H54 (cell line): Measurements from ENCODE around the gene MACROD2.
A peak's percentile ranks its signal among the peaks of the same experiment; 100 is the strongest.

Source experiments
- DNase-seq: peaks from one replicate; pipeline ENCODE4 v3.0.0; 2011; ENCODE audit warnings: low spot score, mixed read lengths; ENCODE audit not compliant: insufficient read length
- FAIRE-seq: peaks from 3 replicates; lab custom pipeline; 2011; peaks lifted over from hg19 to GRCh38; lab: Jason Lieb, UNC
- POLR2A ChIP-seq: IDR thresholded peaks from 2 replicates; pipeline ENCODE4 v1.6.1; 2011; ENCODE audit warnings: low read depth, mild to moderate bottlenecking, low read length

The MACROD2 gene

GRCh38 chr20:14331646-14332045 lies 336.3 kb downstream of the MACROD2 start:
- DNase-seq (no peak), FAIRE-seq (no peak)
- TF ChIP-seq POLR2A: no peak

GRCh38 chr20:14332866-14333265 lies 337.6 kb downstream of the MACROD2 start:
- DNase-seq: no peak
- TF ChIP-seq POLR2A: no peak
- no peak for FAIRE-seq

GRCh38 chr20:14333721-14334120 lies 338.4 kb downstream of the MACROD2 start:
- TF ChIP-seq POLR2A: no peak
- FAIRE-seq (no peak), DNase-seq (no peak)

GRCh38 chr20:14334306-14334930 lies 339.1 kb downstream of the MACROD2 start:
- DNase-seq: no peak
- TF ChIP-seq POLR2A: no peak
- FAIRE-seq: no peak

GRCh38 chr20:14335052-14335451 lies 339.7 kb downstream of the MACROD2 start:
- DNase-seq: no peak
- no peak for TF ChIP-seq POLR2A
- FAIRE-seq: no peak

GRCh38 chr20:14336686-14337085 lies 341.4 kb downstream of the MACROD2 start:
- DNase-seq: no peak
- no peak for FAIRE-seq
- no peak for TF ChIP-seq POLR2A

- no peak for TF ChIP-seq POLR2A
- peak; percentile 96 for FAIRE-seq
- DNase-seq: peak; percentile 30
These were observed 342.3 kb downstream of the MACROD2 start, which contains the start of gene FLRT3 for GRCh38 chr20:14337400-14338171. Gene FLRT3 (minus strand): TSS chr20:14337612. CDS start chr20:14327506, 10,106 bp downstream.

GRCh38 chr20:14341801-14342200 lies 346.5 kb downstream of the MACROD2 start:
- no peak for TF ChIP-seq POLR2A
- DNase-seq (no peak), FAIRE-seq (no peak)

GRCh38 chr20:14342918-14343317 lies 347.6 kb downstream of the MACROD2 start:
- FAIRE-seq (no peak), DNase-seq (no peak)
- no peak for TF ChIP-seq POLR2A

GRCh38 chr20:14343491-14344065 lies 348.3 kb downstream of the MACROD2 start:
- DNase-seq (no peak), FAIRE-seq (no peak)
- TF ChIP-seq POLR2A: no peak

- TF ChIP-seq POLR2A: no peak
- DNase-seq (no peak), FAIRE-seq (no peak)
These were observed 349.4 kb downstream of the MACROD2 start for GRCh38 chr20:14344746-14345145.

- TF ChIP-seq POLR2A: no peak
- DNase-seq: no peak
- no peak for FAIRE-seq
These were observed 360.5 kb downstream of the MACROD2 start for GRCh38 chr20:14355791-14356190.

GRCh38 chr20:14360416-14360815 lies 365.1 kb downstream of the MACROD2 start:
- no peak for FAIRE-seq
- no peak for TF ChIP-seq POLR2A

More at GRCh38 chr20:14360416-14360815, 365.1 kb downstream of the MACROD2 start:
- no peak for DNase-seq
